Ramos (cell line): ENCODE results near the gene MAP3K5.

Source experiments
- in situ Hi-C: fragments of 300-500 bp; cut with MboI; formaldehyde crosslinking; loops from one replicate; pipeline ENCODE4 v1.14.3; 2022; ENCODE audit warnings: low sequenced_read_pairs; ENCODE audit not compliant: unreplicated experiment

MAP3K5 gene

DNA sequence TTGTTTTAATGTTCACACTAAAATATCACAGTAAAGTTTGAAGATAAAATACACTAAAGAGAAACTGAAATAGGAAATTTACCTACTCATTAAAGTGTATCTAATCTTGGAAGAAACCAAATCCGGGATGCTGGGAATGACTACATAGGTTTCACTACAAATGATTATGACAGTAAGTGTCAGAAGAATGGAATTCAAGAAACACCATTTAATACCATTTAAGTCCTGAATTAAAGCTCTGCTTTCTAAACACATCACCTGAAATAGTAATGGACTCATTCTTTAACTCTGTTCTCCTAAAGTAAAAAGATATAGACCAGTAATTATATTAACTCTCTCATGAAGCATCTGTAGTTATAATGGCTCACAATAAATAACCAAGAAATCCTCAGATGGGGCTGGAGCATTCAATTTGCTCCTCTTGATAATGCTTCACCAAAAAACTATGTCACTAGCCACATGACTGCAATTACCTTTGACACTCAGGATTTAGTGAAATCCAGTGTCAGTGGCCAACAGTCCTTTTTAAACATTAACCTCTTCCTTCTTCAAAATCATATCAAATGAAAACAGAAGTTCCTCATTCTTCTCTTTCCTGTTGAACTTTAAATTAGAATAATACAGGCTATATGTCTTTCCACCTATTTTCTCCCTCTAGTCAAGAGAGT lies 283.4 kb downstream of the MAP3K5 start:
- in situ Hi-C loops = no loop called here
